GM21737 (cell line): ENCODE results near the gene SLAIN2.

Source experiments
- ATAC-seq: cut with Tn5 transposase; IDR thresholded peaks from one replicate; pipeline ENCODE4 v1.9.1; 2021; ENCODE audit warnings: mild to moderate bottlenecking, moderate library complexity; ENCODE audit not compliant: unreplicated experiment

SLAIN2 gene

DNA sequence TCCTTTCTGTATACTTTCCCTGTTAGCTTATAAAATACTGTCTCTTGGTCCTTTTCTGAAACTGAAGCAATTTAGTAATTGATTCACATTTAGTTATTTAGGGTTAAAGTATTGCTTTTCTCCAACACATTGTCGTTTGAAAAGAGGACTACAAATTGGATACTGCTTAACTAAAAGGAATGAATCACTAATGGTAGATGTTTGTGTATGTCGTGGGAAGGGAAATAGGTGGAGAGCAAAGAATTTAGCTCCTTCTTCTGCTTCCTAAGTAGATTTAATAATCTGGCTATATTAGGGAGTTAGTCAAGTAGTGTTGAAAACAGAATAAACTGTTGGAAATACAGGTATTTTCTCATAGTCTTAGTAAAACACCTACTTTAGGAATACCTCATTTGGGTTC, 27.9 kb downstream of the SLAIN2 start:
- no peak for ATAC-seq

- no peak for ATAC-seq
Observed at GRCh38 chr4:48369771-48370170, 28.4 kb downstream of the SLAIN2 start.

GRCh38 chr4:48370260-48371134, 29.2 kb downstream of the SLAIN2 start:
- no peak for ATAC-seq

DNA sequence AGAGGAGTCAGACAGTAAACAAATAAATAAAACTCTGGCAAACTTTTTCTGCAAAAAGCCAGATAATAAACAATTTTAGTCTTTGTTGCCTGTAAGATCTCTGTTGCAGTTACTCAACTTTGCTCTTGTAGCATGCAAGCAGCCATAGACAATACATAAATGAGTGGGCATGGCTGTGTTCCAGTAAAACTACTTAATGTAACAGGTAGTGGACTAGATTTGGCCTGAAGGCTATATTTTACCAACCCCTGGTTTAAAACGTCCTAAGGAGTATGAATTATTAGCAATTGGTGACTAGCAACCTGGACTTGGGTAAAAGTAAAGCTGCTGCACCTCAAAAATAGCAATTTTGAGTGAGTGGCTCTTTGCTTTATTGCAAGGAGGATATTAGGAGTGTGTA, 30.9 kb downstream of the SLAIN2 start:
- ATAC-seq: no peak

- ATAC-seq: no peak
Observed at GRCh38 chr4:48375651-48376304, 34.4 kb downstream of the SLAIN2 start.

DNA sequence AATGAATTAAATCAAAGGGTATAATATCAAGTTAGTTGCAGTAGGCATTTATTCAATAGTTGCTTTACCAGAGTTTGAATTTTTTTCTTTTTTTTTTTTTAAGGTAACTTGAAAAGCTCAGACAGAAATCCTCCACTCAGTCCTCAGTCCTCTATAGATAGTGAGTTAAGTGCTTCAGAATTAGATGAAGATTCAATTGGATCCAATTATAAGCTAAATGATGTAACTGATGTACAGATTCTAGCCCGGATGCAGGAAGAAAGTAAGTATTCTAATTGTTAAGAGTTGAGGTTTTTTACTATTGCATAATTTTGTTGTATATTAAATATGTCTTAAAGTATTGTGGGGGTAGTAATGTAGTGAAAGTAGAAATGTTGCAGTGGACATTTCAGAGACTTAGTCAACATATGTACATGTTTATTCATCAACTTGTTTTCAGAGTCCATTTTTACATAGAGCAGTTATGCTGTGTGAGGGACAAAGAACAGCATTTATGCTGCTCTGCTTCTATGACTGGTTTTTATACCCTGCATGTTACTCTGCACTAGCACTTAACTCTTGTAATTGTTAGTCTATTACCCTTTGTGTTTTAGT, 38.4 kb downstream of the SLAIN2 start:
- no peak for ATAC-seq

DNA sequence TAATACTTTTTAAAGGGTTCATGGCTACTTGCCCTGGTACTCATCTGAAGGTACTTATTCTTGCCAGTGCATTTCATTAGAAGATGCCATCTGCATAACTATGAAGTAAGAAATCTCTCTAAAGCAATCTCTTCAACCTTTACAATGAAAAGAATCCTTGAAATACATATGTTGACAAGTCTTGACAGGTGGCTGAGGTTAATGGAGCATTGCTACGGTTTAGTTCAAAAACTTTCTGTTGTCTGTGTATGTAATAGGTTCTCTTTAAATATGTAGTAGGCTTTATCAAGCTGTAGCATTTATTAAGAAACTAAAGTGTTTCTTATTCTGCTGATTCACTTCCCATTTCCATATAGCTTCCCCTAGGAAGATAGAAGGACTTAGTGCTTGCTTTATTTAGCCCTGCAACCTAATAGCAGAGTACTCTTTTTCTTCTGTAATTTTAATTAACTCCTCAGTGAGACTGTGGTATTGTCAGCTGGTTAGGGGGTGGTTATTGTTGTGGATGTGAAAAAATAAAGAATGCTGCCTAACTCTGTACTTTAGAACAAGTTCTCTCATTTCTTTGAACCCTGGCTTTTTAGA, 39.3 kb downstream of the SLAIN2 start:
- no peak for ATAC-seq

GRCh38 chr4:48388525-48389154, 47.3 kb downstream of the SLAIN2 start:
- ATAC-seq: no peak

DNA sequence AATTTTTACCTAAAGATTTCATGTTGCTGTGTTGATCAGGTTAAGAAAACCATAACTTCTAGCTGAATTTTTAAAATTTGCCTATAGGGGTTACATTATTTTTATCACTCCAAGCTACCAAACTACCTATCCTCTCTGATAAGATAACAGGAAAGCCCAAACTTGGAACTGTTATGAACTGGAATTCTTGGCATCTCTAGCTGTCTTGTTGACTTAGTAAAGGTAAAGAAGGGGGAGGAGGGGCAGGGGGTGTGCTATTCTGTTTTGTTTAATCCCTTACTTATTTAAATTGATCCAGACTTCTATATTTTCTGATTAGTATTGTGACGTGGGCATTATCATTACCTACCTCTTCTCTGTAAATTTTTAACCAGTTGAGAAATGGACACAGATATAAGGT, 54.7 kb downstream of the SLAIN2 start:
- no peak for ATAC-seq

- ATAC-seq: no peak
Observed at GRCh38 chr4:48400416-48400815, 59.1 kb downstream of the SLAIN2 start.

- ATAC-seq: no peak
Observed at GRCh38 chr4:48403358-48403757, 62.0 kb downstream of the SLAIN2 start.

DNA sequence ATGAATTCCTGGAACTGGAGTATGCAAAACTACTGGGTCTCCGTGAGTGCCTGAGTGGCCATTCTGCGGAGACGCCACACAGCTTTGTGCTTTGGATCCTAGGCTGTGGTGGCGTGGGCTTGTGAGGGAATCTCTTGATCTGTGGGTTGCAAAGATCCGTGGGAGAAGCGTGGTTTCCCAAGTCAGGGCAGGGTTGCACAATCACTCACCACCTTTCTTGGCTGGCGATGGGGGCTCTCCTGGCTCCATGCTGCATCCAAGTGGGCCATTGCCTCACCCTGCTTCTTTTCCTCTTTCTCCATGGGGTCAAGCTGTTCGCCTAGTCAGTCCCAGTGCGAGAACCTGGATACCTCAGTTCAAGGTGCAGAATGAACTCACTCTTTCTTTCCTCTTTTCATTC, 62.5 kb downstream of the SLAIN2 start:
- no peak for ATAC-seq

DNA sequence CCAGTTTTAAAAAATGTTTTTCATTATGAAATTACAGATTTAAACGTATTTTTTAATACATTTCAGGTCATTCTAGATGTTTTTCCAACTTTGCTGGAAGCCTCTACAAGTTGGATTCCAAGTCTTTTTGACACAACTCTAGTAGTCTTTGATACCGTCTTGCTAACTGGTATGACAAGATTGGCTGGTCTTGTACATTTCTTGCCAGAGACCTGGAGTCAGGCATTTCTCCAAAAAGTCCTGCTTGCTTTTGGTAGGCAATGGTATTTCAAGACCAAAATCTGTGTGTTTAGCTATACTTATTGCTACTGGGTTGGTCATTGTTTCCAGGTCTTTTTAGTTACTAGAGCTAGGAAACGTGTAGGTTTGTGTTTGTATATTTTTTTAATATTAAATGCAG, 64.6 kb downstream of the SLAIN2 start:
- no peak for ATAC-seq

DNA sequence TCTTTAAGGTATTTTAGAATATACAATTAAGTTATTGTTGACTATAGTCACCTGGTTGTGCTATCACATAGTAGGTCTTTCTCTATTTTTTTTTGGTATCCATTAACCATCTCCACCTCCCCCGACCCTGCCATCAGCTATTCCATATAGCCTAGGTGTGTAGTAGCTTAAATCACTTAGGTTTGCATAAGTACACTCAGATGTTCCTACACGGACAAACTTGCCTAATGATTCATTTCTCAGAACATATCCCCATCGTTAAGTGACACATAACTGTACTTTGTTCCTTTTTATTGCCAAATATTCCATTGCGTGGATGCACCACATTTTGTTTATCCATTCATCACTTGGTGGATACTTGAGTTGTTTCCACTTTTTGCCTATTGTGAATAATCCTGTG, 67.9 kb downstream of the SLAIN2 start:
- no peak for ATAC-seq

DNA sequence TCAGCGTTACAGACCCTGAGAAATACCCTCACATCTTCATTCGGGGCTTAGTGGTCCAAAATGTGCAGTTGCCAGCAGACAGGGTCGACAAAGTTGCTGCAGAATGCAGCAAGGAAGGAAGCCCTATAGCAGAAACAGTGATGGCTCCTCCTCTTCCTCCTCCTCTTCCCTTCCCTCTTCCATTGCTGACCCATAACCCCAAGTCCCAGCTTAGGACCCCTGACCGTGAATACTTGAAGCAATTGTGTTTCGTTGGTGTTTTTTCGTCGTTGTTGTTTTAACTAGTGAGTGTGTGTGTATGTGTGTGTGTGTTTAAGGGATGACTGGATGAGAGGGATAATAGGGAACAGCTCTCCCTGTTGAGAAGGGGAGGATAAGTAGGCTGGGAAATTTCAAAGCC, 69.5 kb downstream of the SLAIN2 start:
- no peak for ATAC-seq

DNA sequence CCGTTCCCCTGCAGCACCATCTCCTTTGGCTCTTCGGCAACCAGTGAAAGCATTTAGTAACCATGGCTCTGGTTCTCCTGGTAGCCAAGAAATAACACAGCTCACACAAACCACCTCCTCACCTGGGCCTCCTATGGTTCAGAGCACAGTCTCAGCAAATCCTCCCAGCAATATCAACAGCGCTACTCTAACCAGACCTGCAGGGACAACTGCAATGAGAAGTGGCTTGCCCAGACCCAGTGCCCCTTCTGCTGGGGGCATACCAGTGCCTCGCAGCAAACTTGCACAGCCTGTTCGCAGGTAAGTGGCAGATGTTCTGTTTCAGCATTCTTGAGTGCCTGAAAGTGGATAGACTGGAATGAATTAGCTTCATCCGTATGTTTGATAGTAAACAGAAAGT, 78.8 kb downstream of the SLAIN2 start:
- no peak for ATAC-seq

DNA sequence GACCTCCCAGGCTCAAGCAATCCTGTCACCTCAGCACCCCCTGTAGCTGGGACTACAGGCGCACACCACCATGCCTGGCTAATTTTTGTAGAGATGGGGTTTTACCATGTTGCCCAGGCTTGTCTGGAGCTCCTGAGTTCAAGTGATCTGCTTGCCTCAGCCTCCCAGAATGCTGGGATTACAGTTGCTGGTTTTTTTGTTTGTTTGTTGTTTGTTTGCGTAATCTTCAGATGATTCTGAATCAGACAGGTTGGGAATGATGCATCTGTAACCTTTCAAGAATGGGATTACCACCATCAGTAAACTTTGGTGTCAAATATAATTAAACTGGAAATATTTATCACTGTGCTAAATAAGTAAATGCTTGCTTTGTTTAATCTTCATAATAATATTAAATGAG, 79.8 kb downstream of the SLAIN2 start:
- ATAC-seq: no peak

GRCh38 chr4:48428926-48429325, 87.6 kb downstream of the SLAIN2 start:
- no peak for ATAC-seq

GRCh38 chr4:48429709-48430474, 88.6 kb downstream of the SLAIN2 start:
- ATAC-seq: no peak

DNA sequence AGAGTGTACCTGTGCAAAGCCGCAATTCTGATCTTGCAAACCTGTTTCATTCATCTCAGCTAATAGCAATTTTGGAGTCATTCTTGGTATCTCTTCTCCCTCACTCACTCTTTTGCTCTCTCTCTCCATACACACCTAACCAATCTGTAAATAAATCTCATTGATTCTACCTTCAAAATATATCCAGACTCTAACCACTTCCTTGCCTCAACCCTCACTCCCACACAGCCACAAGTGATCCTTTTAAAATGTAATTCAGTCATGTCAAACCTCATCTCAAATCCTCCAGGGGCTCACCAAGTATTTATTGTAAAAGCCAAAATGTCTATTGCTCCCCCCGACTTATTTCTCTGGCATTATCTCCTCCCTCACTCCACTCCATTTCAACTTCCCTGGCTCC, 90.1 kb downstream of the SLAIN2 start:
- ATAC-seq: no peak

DNA sequence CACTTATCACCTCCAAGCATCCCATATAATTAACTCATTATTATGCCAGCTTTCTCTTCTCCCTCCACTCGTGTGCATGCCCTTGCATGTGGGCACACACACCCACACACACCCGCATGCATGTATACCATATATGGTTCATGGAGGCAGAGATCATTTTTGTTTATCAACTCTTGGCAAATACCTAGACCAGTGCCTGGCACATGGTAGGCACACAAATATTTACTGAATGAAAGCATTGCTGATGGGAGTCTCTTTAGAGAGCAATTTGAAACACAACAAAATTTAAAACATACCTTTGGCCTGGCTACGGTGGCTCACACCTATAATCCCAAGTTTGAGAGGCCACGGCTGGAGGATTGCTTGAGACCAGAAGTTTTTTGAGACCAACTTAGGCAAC, 90.7 kb downstream of the SLAIN2 start:
- no peak for ATAC-seq
